Pancreas (tissue), 10 donors: Measurements from ENCODE around the gene SEC23A. TPM values are rescaled to one million over a fixed set of nuclear protein-coding genes. Genes with fewer than 3 reads are reported as not detected.
A peak's percentile ranks its signal among the peaks of the same experiment; 100 is the strongest.

Experiments
- ATAC-seq, 4 donors: fragments of 200-7000 bp; cut with Tn5 transposase; one replicate each; pipeline versions ENCODE4 v1.8.0 to v1.9.1; 2020; ENCODE audit warnings: mild to moderate bottlenecking in 4 of 4, moderate library complexity in 4 of 4
- DNase-seq, 6 donors: peaks; one replicate each; pipeline ENCODE4 v3.0.0-alpha.2; 2020
- FAIRE-seq: peaks from 2 replicates; lab custom pipeline; 2012; peaks lifted over from hg19 to GRCh38; lab: Jason Lieb, UNC
- H3K27ac ChIP-seq, 4 donors: fragments of 200-600 bp; sonication (generic); 1 replicate in 3 of 4; 2 replicates in 1 of 4; pipeline versions ENCODE4 v1.5.0 to v1.8.0; 2020
- H3K27me3 ChIP-seq, 4 donors: fragments of 200-600 bp; one replicate each; pipeline ENCODE4 v1.8.0; 2021
- H3K36me3 ChIP-seq, 3 donors: fragments of 200-600 bp; sonication (generic) in 1 of 3; one replicate each; pipeline versions ENCODE4 v1.5.0 to v1.8.0; 2020 to 2021
- H3K4me1 ChIP-seq, 3 donors: fragments of 200-600 bp; one replicate each; pipeline ENCODE4 v1.8.0; 2021
- H3K4me3 ChIP-seq, 4 donors: fragments of 200-600 bp; sonication (generic) in 2 of 4; one replicate each; pipeline versions ENCODE4 v1.5.0 to v1.8.0; 2020 to 2021
- H3K9me3 ChIP-seq, 4 donors: fragments of 200-600 bp; one replicate each; pipeline ENCODE4 v1.8.0; 2021
- WGBS, 2 donors: extraction: QIAGEN DNeasy Blood & Tissue Kit; methylation state at CpG; one replicate each; pipeline ENCODE4 v1.1.7; 2013; 5-methylcytosine and 5-hydroxymethylcytosine counted together
- intact Hi-C, 3 donors: fragments of 100-400 bp; cut with DNase I; formaldehyde crosslinking; loops; one replicate each; pipeline versions ENCODE4 v1.11.1 to v1.14.2; 2022
- polyA plus RNA-seq, 2 donors: library from polyadenylated mRNA; stranded (reverse); fragments of 200-250 nt; gene quantifications; one replicate each; pipeline ENCODE4 v1.2.3, GENCODE V29; 2013
- total RNA-seq, 6 donors: library from RNA; stranded (reverse); fragmentation: NEBNext Ultra II Directional in 4 of 6; extraction: Animal tissue kit (Norgen Biotek cat#: 25700) in 4 of 6; gene quantifications; one replicate each; pipeline versions ENCODE4 v1.2.1 to v1.2.4, GENCODE V29; 2021 to 2023
- TF ChIP-seq, protein P1 (sequence below), 4 donors: fragments of 200-600 bp; sonication (generic) in 3 of 4; IDR thresholded peaks; one replicate each; pipeline versions ENCODE4 v1.5.0 to v1.8.0; 2021; ENCODE audit warnings: antibody characterized with exemption in 4 of 4
- donor health status: healthy with polysubstance abuse.
- donor health status: DM: no; HTN: no; CAD: no; lungs with moderate emphysema.
- donor health status: DM: no; HTN: no; CAD: no.
- donor health status: control.
- donor health status: control.
- donor health status: Bipolar disorder and iron deficiency.
- donor health status: DM: yes; HTN: yes; CAD: no.
- donor health status: DM: no; HTN: no; CAD: no.
- donor health status: DM: no; HTN: no; CAD: no.
- donor health status: DM: yes; HTN: yes; CAD: no.

Gene SEC23A
- total and polyA plus RNA-seq, 8 donors = 7.6 to 19.7 (median 9.9) TPM

DNA sequence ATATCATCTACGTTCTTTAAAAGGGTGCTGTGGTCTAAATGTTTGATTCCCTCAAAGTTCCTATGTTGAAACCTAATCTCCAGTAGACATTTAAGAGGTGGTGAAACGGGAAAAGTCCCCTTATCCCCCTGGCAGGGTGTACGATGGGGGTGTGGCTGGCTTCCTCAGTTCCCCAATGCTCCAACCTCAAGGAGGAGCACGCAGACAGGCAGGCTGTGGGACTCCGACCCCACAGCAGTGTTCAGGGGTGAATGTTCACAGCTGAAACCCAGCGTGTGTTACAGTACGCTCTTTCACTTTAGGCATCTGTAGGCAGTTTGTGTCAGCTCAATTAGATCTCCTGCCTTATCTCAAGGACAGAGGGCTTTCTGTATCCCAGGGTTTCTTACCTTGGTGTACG lies 73.2 kb downstream of the SEC23A start:
- no peaks in the 10 kb centered on the region for H3K27me3 ChIP-seq
- FAIRE-seq (no peak), ATAC-seq (no peak), DNase-seq (no peak)
- no peaks in the 10 kb centered on the region for H3K9me3 ChIP-seq
- intact Hi-C loops = no loop called here
- no peak overlapping the region for H3K27ac ChIP-seq
- peaks cover 0 to 10% (median 6%) of the 10 kb centered on the region in 3 donors for H3K4me1 ChIP-seq
- TF ChIP-seq, protein P1, sequence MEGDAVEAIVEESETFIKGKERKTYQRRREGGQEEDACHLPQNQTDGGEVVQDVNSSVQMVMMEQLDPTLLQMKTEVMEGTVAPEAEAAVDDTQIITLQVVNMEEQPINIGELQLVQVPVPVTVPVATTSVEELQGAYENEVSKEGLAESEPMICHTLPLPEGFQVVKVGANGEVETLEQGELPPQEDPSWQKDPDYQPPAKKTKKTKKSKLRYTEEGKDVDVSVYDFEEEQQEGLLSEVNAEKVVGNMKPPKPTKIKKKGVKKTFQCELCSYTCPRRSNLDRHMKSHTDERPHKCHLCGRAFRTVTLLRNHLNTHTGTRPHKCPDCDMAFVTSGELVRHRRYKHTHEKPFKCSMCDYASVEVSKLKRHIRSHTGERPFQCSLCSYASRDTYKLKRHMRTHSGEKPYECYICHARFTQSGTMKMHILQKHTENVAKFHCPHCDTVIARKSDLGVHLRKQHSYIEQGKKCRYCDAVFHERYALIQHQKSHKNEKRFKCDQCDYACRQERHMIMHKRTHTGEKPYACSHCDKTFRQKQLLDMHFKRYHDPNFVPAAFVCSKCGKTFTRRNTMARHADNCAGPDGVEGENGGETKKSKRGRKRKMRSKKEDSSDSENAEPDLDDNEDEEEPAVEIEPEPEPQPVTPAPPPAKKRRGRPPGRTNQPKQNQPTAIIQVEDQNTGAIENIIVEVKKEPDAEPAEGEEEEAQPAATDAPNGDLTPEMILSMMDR (IDR thresholded peaks at IDR 0.05) = no peak
- H3K36me3 ChIP-seq = peaks cover 0 to 6% (median 0%) of the 10 kb centered on the region in 3 donors
- 88 to 97% methylated on average over 8 of the region's 8 CpGs for WGBS, 2 donors
- H3K4me3 ChIP-seq = no peak overlapping the region

DNA sequence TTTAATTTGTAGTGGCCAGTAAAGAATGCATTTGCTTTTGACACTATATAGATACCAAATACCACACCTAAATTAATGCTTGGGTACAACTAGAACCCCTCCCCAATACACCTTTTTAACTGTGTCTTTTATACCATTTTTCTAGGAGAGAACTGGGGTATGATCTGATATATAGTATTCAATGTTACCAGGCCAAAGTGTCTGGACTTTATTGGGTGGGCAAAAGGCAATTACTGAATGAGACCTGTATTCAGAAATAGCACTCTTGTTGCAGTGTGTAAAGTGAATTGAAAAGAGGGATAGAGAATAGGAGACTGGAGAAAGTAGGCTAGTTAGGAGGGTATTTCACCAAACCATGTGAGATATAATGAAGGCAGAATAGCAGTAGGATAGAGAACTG lies 74.4 kb downstream of the SEC23A start:
- DNase-seq (no peak), ATAC-seq (no peak), FAIRE-seq (no peak)
- no peaks in the 10 kb centered on the region for H3K27me3 ChIP-seq
- H3K27ac ChIP-seq = no peak overlapping the region
- TF ChIP-seq, protein P1 (IDR thresholded peaks at IDR 0.05) = no peak
- peaks cover 0 to 6% (median 0%) of the 10 kb centered on the region in 3 donors for H3K36me3 ChIP-seq
- no peaks in the 10 kb centered on the region for H3K9me3 ChIP-seq
- intact Hi-C loops = no loop called here
- no peak overlapping the region for H3K4me3 ChIP-seq
- H3K4me1 ChIP-seq = peaks cover 0 to 19% (median 17%) of the 10 kb centered on the region in 3 donors

DNA sequence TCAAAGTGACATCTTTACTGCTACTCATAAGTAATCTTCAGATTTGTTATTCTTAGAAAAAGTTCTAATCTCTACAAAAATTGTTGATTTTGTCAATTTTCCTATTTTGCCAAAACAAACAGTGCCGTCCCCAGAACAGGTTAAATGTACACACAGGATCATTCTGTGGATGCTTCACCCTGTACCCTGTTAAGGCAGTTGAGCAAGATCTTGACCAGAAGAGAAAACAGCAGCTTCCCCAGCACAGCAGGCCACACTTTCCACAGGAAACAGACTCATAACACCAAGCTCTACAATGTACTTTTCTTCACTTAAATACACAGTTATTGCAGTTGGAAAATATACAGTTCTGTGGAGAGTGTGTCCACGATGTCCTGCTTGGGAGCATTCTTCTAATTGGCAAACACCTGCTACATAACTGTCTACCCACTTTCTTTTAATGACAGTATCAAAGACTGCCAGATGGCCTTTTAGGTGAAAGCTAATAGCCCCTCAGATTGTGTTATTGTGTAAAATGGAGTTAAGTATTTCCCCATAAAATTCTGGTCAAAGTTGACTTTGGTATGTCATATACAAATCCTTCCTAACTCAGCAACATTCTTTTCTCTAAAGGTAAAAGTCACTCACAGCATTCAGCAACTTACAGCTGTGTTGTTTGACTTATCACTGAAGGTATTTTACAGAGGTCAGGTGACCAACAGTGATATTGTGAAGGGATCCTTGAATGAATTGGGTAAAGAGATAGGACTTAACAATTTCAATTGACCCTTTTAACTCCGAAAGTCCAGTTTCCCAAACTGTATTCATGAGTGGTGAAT lies 77.0 kb downstream of the SEC23A start:
- ATAC-seq = peak in 3 of 4 donors; percentile 40 to 49 (median 48)

DNA sequence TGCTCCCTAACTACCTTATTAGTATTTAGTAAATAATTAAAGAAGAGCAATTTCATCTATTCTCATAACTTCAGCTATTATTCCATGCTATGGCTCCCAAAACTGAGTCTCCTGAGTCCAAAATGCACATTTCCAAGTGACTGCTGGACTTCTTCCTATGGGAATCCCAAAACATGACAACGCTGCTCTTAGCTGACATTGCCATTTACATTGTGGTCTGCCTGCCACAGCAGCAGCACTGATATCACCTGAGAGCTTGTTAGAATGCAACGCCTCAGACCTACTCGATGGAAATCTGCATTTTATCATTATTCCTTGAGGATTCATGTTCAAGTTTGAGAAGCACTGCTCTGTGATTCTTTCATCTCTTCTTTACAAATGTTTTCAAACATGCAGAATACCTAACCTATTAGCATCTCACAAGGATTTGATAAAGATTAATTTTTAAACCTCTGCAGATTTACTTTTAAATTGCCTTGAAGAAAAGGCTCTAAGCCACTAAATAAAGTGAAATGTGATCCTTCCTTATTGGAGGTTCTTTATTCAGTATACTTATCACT lies 77.7 kb downstream of the SEC23A start:
- no peak for DNase-seq
- H3K4me3 ChIP-seq = no peak overlapping the region
- no peak for FAIRE-seq

More for the DNA sequence above, 77.0 kb downstream of the SEC23A start:
- Histone ChIP-seq H3K9me3 (no peaks in the 10 kb centered on the region), H3K4me3 (no peak overlapping the region), H3K27ac (peak overlapping the region in 1 of 4 donors; percentile 34), H3K27me3 (no peaks in the 10 kb centered on the region), H3K4me1 (peaks cover 0 to 24% (median 21%) of the 10 kb centered on the region in 3 donors), H3K36me3 (peaks cover 0 to 6% (median 0%) of the 10 kb centered on the region in 3 donors)
- no peak for FAIRE-seq
- no peak for DNase-seq
- TF ChIP-seq, protein P1 (IDR thresholded peaks at IDR 0.05) = no peak
- intact Hi-C loops = no loop called here
- WGBS, 2 donors = 36% methylated on average over 3 of the region's 3 CpGs

More for the DNA sequence above, 77.7 kb downstream of the SEC23A start:
- peak in 2 of 4 donors; percentile 48 to 51 for ATAC-seq
- peak overlapping the region in 1 of 4 donors; percentile 20 for H3K27ac ChIP-seq
- intact Hi-C loops = no loop called here
- TF ChIP-seq, protein P1 (IDR thresholded peaks at IDR 0.05) = no peak
- peaks cover 0 to 24% (median 21%) of the 10 kb centered on the region in 3 donors for H3K4me1 ChIP-seq
- WGBS, 2 donors = 20 to 30% methylated on average over 3 of the region's 3 CpGs
- no peaks in the 10 kb centered on the region for H3K9me3 ChIP-seq
- no peaks in the 10 kb centered on the region for H3K27me3 ChIP-seq
- H3K36me3 ChIP-seq = peaks cover 0 to 6% (median 0%) of the 10 kb centered on the region in 3 donors
